GM12892 (cell line): ENCODE measurements around the gene PIANP.

Experiments used
- POLR2A ChIP-seq: IDR thresholded peaks from 2 replicates; pipeline ENCODE4 v1.6.1; 2011; ENCODE audit warnings: low read depth, low read length, control low read depth
- POLR2AphosphoS5 ChIP-seq: IDR thresholded peaks from 2 replicates; pipeline ENCODE4 v1.6.1; 2011; ENCODE audit warnings: low read depth, low read length, control low read depth

DNA sequence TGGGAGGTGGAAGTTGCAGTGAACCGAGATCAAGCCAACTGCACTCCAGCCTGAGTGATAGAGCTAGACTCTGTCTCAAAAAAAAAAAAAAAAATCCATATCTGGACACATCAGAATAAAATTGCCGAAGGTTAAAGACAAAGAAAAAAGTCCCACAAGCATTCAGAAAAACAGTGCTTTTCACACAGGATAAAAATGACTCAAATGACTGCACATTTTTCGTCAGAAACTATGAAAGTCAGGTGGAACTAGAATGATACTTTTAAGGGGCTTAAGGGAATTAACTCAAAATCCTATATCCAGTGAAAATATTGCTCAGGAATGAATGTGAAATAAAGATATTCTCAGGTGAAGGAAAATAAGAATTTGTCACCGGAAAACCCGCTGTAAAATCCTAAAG, 36.1 kb upstream of the PIANP start:
- no peak for TF ChIP-seq POLR2A
- TF ChIP-seq POLR2AphosphoS5: no peak
